Endothelial cell (in vitro differentiated cells): ENCODE data around the gene IP6K2. TPM values are rescaled to one million over a fixed set of nuclear protein-coding genes. Genes with fewer than 3 reads are reported as not detected.

ENCODE experiments used
- DNase-seq: peaks from one replicate; pipeline ENCODE4 v3.0.0; 2021; ENCODE audit warnings: low spot score
- H3K27ac Mint-ChIP-seq: one replicate; pipeline ENCODE4 v1.8.0; 2021; ENCODE audit warnings: mixed read lengths, inconsistent platforms; ENCODE audit not compliant: unreplicated experiment
- H3K27me3 Mint-ChIP-seq: one replicate; pipeline ENCODE4 v1.8.0; 2021; ENCODE audit warnings: mild to moderate bottlenecking, moderate library complexity, mixed read lengths, inconsistent platforms; ENCODE audit not compliant: unreplicated experiment
- H3K36me3 Mint-ChIP-seq: one replicate; pipeline ENCODE4 v1.8.0; 2021; ENCODE audit warnings: mild to moderate bottlenecking, low read depth, mixed read lengths, inconsistent platforms; ENCODE audit not compliant: unreplicated experiment
- H3K4me1 Mint-ChIP-seq: one replicate; pipeline ENCODE4 v1.8.0; 2021; ENCODE audit warnings: mild to moderate bottlenecking, mixed read lengths, inconsistent platforms; ENCODE audit not compliant: unreplicated experiment
- H3K4me3 Mint-ChIP-seq: one replicate; pipeline ENCODE4 v1.8.0; 2021; ENCODE audit warnings: mild to moderate bottlenecking, mixed read lengths, inconsistent platforms; ENCODE audit not compliant: unreplicated experiment
- H3K9me3 Mint-ChIP-seq: one replicate; pipeline ENCODE4 v1.8.0; 2021; ENCODE audit warnings: mixed read lengths, inconsistent platforms; ENCODE audit not compliant: unreplicated experiment
- total RNA-seq: library from RNA; stranded (reverse); fragmentation: NEBNext Ultra II Directional; extraction: Animal tissue kit (Norgen Biotek cat#: 25700); gene quantifications from one replicate; pipeline ENCODE4 v1.2.1, GENCODE V29; 2021; ENCODE audit not compliant: unreplicated experiment
- TF ChIP-seq, protein P1 (sequence below): fragments of 200-600 bp; sonication (generic); IDR thresholded peaks from one replicate; pipeline ENCODE4 v1.5.0; 2021; ENCODE audit warnings: antibody characterized with exemption; ENCODE audit not compliant: unreplicated experiment

Gene IP6K2
- total RNA-seq, 1 donor from 2014 or later: 87.9 TPM

DNA sequence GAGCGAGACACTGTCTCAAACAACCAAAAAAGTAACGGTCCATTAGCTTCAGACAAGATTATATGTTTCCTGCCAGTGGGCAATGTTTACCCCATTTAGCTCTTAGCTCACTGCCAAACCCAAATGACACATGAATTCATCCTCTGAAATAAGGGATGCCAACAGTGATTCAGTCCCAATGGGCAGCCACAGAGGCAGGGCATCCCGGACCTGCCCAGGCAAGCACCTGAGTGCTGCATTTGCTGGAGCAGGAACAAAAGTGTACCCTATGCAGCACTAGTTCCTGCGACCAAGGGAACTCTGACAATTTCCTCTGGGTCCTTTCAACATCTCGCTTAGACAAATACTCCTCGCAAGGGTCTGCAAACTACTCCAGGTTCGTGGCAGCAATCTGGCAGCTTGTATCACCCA lies 8.0 kb downstream of the IP6K2 start:
- peaks cover 14% of the 10 kb centered on the region for H3K36me3 Mint-ChIP-seq
- no peak overlapping the region for H3K27ac Mint-ChIP-seq
- H3K4me1 Mint-ChIP-seq: peaks cover 22% of the 10 kb centered on the region
- H3K4me3 Mint-ChIP-seq: peak overlapping the region; percentile 35
- DNase-seq: no peak
- H3K9me3 Mint-ChIP-seq: no peaks in the 10 kb centered on the region
- no peaks in the 10 kb centered on the region for H3K27me3 Mint-ChIP-seq
- TF ChIP-seq, protein P1, sequence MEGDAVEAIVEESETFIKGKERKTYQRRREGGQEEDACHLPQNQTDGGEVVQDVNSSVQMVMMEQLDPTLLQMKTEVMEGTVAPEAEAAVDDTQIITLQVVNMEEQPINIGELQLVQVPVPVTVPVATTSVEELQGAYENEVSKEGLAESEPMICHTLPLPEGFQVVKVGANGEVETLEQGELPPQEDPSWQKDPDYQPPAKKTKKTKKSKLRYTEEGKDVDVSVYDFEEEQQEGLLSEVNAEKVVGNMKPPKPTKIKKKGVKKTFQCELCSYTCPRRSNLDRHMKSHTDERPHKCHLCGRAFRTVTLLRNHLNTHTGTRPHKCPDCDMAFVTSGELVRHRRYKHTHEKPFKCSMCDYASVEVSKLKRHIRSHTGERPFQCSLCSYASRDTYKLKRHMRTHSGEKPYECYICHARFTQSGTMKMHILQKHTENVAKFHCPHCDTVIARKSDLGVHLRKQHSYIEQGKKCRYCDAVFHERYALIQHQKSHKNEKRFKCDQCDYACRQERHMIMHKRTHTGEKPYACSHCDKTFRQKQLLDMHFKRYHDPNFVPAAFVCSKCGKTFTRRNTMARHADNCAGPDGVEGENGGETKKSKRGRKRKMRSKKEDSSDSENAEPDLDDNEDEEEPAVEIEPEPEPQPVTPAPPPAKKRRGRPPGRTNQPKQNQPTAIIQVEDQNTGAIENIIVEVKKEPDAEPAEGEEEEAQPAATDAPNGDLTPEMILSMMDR: no peak

DNA sequence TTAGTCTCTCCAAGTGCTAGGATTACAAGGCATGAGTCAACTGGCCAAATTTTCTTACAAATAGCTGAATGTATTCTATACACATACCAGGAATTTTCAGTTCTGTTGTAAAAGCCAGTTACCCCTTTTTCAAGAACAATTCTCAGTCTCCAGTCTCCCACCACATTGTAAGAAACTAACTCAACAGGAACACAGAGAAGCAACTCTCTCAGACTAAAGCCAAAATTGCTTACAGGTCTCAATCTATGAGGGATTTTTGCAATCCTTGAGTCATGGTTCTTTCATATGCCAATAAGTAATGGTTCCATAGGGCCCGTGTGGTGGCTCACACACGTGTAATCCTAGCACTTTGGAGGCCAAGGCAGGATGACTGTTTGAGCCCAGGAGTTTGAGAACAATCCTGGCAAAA lies 8.5 kb downstream of the IP6K2 start:
- H3K4me3 Mint-ChIP-seq: peak overlapping the region; percentile 47
- H3K9me3 Mint-ChIP-seq: no peaks in the 10 kb centered on the region
- TF ChIP-seq, protein P1: no peak
- H3K27ac Mint-ChIP-seq: no peak overlapping the region
- H3K4me1 Mint-ChIP-seq: peaks cover 24% of the 10 kb centered on the region
- H3K36me3 Mint-ChIP-seq: peaks cover 15% of the 10 kb centered on the region
- H3K27me3 Mint-ChIP-seq: no peaks in the 10 kb centered on the region
- DNase-seq: no peak

DNA sequence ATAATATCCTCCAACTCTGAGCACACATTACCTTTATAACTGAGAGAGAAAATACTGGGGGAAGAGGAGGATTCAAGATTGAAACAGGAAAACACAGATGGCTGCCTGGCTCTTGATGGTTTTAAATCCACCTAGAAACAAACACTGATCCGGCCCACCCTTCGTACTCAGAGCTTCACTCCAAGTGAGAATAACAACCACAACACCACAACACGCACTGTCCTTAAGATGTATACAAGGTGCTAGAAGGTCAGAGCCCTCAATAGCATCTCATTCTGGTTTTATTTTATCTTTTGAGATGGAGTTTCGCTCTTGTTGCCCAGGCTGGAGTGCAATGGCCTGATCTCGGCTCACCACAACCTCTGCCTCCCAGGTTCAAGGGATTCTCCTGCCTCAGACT lies 9.9 kb downstream of the IP6K2 start:
- Mint-ChIP-seq H3K36me3 (peaks cover 11% of the 10 kb centered on the region), H3K4me1 (peaks cover 24% of the 10 kb centered on the region), H3K9me3 (no peaks in the 10 kb centered on the region), H3K4me3 (no peak overlapping the region), H3K27ac (no peak overlapping the region), H3K27me3 (peaks cover 1% of the 10 kb centered on the region)
- no peak for DNase-seq
- TF ChIP-seq, protein P1: no peak

DNA sequence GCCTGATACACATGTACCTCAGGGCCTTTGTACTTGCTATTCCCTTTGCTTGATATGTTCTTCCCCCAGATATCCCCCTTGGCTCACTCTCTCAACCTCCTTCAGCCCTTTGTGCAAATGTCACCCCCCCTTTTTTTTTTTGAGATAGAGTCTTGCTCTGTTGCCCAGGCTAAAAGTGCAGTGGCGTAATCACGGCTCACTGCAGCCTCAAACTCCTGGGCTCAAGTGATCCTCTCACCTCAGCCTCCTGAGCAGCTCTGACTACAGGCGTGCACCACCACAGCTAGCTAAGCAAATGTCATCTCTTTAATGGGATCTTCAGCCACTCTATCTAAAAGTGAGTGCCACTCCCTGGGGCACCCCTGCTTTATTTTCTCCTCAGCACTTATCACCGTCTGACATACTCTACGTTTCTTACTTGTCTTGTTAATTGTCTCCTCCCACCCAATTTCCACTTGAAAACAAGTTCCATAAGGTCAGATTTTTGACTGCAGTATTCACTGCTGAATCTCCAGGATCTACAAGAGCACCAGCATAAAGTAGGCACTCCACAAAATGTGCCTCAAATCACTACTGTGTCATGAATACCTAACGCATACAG lies 14.6 kb downstream of the IP6K2 start:
- DNase-seq: no peak
- H3K36me3 Mint-ChIP-seq: peaks cover 9% of the 10 kb centered on the region

More for the DNA sequence above, 14.6 kb downstream of the IP6K2 start:
- H3K4me3 Mint-ChIP-seq: no peak overlapping the region
- H3K4me1 Mint-ChIP-seq: peaks cover 14% of the 10 kb centered on the region
- peaks cover 1% of the 10 kb centered on the region for H3K27me3 Mint-ChIP-seq
- TF ChIP-seq, protein P1: no peak
- H3K9me3 Mint-ChIP-seq: no peaks in the 10 kb centered on the region
- H3K27ac Mint-ChIP-seq: no peak overlapping the region
